GM18505 (cell line): ENCODE data around the gene ZP4.

ENCODE experiments used
- ATAC-seq: cut with Tn5 transposase; IDR thresholded peaks from one replicate; pipeline ENCODE4 v1.9.1; 2021; ENCODE audit not compliant: unreplicated experiment
- POLR2A ChIP-seq: IDR thresholded peaks from 4 replicates; pipeline ENCODE4 v1.6.1; 2011; ENCODE audit warnings: borderline replicate concordance; ENCODE audit not compliant: insufficient read depth, insufficient read length; ENCODE audit errors: extremely low read depth

The ZP4 gene

DNA sequence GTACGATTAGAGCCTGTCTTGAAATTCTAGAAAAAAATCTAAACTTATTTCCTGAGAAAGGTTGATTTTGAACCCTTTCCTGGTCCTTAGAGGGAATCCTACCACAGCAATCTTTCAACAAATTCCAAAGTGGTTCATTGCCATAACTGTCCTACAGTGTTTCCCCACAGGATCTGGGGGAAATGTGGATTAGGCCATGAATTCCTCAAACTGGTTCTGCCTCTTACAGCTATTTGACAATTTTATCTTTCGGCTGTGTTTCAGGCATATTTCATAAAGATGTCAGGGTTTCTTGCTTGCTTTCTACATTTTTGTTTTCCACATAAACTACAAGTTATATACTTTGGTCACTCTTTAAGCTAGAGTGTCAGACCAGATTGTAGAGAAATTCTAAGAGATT is 544 bp upstream of the ZP4 start:
- ATAC-seq: no peak

DNA sequence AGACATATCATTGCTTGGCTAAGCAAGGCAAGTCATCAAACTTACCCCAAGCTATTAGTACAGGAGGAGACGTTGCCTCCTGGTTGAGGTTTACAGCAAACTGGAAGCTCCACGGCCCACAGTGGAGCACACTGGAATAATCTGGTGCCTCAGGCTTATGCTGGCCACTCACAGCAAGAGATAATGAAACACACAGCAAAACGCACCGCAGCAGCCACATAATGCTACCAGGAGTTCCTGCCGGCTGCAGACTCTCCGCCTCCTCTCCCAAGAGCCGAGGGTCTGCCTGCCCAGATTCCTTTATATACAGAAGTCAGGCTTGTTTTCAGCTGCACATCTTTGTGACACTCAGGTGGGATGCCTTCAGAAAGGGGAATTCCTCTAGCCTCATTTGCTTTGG is 306 bp downstream of the ZP4 start:
- ATAC-seq: no peak
- TF ChIP-seq POLR2A: no peak

More for the DNA sequence above, 544 bp upstream of the ZP4 start:
- no peak for TF ChIP-seq POLR2A

DNA sequence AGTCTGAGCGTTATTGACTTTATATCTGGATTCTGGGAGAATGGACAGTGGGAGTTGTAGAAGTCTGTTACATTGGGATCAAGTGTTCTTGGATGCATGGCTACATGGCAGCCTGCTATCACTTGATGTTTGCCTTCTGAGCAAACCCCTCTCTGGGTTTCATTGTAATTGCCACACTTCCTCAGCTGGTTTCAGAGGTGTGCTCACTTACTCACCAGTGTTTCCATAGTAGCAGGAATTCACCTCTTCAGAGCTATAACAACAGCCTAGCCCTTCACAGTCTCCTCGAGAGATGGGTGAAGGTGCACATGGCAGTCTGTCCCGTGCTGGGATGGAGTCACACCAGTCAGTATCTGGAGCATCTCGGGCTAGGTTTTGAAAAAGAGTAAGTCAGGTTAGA is 2.6 kb downstream of the ZP4 start:
- no peak for ATAC-seq
- no peak for TF ChIP-seq POLR2A

DNA sequence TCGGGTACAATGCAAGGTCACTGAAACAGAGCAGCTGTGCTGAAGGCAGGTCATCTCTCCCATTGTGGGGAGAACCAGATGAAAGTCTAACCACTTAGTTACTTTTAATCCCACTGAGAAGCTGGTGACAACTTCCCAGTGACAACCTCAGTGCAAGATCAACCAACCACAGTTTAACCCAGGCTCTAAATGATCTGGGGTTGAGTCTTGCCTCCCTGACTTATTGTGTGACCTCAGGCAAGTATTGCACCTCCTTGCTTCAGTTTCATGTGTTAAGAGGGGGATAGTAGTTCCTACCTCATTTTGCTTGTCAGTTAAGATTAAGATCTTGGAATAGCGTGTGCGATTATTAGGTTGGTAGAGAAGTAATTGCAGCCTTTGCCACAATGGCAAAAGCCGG is 3.2 kb downstream of the ZP4 start:
- TF ChIP-seq POLR2A: no peak
- no peak for ATAC-seq

DNA sequence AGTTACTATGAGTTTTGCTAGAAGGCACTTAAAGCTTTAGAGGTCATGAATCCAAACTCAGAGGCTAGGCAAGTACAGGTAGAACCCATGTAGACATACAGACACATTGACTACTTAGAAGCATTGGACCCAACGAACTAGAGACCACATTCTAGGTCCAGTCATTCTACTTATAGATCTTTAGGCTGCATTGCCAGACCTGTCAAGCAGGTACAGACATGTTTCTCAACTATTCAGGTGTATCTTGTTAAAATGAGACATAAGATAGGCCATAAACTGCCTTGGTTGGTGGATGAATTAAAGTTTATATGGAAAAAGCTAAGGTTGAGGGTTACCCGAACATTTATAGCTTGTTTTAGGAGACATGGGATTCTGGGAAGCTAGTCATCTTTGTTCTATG is 6.5 kb downstream of the ZP4 start:
- no peak for TF ChIP-seq POLR2A
- ATAC-seq: no peak

DNA sequence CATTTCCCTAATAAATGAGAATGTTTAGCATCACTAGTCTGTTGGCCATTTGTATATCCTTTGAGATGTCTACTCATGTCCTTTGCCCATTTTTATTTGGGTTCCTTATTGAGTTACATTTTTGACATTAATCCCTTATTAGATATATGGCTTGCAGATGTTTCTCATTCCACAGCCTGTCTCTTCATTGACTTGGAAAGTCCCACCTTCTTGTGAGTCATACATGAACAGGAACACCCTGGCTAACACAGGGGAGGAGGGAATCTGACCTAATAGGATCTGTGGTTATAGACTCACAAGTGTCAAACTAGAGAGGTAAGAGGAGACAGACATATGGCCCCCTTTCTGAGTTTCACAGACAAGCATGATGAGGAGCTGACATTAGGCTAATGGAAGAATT is 11.5 kb downstream of the ZP4 start:
- no peak for TF ChIP-seq POLR2A
- ATAC-seq: no peak

DNA sequence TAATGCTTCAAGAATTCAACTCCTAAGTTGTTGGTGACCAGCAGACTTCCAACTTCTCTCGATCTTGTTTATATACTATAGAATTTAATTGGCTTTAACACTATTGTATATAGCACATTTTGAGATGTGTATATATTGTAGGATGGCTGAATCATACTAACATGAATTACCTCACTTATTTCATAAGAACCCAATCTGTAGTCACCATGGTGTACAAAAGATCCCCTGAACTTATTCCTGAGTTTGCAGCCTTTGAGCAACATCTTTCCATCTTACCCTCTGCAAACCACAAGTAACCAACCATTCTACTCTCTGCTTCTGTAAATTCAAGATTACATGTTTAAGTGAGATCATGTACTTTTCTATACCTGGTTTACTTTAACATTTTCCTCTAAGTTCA is 12.3 kb downstream of the ZP4 start:
- ATAC-seq: no peak
- no peak for TF ChIP-seq POLR2A

DNA sequence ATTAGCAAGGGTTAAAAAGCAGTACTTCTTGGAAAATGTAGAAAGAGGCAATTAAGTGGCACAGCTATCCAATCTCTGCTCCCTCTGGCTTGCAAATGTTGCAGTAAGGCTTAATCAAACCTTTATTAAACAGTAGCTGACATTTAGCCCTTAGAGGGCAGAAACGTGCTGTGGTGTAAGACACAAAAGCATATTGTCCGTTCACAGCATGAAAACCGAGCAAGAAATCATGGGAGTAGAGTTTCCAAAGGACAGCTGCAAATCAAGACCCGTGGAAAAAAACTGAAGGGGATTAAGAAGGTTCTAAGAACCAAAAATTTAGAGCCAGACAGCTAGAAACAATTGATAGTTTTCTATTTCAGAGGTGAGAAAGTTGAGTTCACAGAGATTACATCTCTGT is 13.1 kb downstream of the ZP4 start:
- no peak for TF ChIP-seq POLR2A
- no peak for ATAC-seq

DNA sequence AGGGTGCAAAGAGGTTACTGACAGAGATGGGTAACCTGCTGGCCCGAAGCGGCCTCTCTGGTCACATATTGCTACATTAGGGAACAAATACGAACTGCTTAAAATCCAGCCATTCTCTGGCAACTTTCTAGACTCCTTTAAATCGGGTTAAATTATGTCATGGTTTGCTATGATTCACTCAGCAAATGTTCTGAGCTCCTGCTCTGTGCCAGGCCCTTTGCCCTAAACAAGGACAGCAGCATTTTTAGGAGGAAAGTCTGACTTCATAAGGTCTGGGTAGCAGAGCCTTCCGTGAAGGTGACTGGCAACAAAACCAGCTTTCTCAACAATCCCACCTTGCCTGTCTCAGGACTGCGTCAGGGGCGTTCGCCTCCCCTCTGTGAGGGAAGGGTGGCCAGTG is 15.4 kb downstream of the ZP4 start:
- ATAC-seq: no peak
- no peak for TF ChIP-seq POLR2A

DNA sequence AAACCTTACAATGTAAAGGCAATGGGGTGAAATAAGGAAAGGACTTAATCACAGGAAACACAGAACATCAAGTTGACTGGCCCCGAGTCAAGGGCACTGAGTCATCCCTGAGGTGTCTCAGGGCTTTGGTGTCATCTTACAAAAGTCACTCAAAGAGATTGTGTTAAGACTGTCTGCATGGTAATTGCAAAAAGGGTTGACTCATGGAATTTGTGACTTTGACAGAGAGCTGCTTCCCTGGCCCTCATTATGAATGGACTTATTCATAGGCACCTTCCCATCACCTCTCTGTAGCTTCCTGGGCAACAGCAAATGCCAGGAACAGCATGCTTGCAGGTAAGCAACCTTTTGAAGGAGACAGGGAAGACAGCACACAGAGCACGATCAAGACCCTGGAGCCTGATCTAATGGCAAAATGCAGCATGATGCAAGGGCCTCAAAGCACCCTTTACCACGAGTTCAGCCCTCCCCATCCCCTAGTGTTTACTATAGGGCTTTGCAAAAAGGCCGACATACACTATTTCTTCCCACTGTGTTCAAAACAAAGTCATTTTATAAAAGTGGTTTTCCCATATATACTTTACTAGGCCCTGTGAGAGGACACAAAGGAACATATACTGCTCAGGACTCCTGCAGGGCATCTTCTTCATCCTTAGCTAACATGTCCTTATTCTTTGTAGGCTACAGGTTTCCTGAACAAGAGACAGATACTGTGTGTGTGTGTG is 17.1 kb downstream of the ZP4 start:
- TF ChIP-seq POLR2A: no peak
- no peak for ATAC-seq

DNA sequence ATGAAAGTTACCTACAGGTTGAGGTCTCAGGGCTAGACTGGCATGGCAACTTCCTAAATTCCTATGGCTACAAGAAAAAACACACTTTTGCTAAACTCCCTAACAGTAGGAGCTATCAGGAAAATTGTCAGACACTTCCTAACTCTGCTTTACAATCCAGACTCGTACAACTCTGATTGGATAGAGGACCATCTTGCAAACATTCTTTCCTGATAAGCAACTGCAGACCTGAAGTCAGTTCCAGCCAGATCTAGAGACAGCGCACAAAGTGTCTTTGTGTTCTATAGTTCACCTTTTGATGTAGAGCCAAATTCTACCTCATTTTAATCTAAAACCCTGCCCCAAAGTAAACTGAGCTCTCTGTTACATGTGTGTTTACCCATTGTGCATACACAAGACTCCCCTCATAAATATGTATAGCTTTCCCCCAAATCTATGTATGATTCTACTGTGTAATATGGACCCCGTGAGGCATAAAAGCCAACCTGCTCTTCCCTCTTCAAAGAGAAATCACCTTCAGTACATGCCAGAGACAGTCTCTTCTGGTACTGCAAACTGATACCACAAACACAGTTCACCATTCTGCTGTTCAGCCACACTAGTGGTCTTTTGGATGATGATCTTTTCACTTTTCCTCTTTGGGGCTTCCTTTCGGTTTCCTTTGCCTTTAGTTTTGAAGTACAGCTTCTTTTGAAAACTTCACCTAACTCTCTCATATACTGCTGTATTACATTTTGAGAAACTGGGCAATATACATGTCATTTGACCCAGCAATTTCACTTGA is 21.7 kb downstream of the ZP4 start:
- ATAC-seq: no peak
- TF ChIP-seq POLR2A: no peak

DNA sequence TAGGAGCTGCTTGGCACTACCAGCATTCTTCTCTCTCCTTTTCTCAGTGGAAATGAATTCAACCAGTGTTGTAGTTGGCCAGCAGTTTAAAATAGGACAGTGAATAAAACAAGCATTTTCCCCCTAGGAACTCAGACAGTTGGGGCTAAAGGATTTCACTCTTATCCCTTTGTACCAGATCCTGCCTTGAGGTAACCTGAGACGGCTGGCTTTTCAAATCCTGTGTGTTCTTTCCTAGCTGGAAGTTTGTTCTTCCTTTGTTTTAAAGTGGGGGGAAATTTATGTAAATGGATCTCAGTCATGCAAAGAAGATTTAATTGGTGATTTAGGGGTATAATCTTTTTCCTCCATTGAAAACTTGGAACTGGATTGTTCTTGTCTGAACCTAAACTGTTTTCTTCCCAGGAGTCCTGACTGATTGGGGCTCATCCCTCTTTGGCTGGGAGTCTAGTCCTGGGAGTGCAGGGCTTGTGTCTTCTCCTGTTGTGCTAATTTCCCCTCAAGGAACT is 23.3 kb downstream of the ZP4 start:
- ATAC-seq: no peak

DNA sequence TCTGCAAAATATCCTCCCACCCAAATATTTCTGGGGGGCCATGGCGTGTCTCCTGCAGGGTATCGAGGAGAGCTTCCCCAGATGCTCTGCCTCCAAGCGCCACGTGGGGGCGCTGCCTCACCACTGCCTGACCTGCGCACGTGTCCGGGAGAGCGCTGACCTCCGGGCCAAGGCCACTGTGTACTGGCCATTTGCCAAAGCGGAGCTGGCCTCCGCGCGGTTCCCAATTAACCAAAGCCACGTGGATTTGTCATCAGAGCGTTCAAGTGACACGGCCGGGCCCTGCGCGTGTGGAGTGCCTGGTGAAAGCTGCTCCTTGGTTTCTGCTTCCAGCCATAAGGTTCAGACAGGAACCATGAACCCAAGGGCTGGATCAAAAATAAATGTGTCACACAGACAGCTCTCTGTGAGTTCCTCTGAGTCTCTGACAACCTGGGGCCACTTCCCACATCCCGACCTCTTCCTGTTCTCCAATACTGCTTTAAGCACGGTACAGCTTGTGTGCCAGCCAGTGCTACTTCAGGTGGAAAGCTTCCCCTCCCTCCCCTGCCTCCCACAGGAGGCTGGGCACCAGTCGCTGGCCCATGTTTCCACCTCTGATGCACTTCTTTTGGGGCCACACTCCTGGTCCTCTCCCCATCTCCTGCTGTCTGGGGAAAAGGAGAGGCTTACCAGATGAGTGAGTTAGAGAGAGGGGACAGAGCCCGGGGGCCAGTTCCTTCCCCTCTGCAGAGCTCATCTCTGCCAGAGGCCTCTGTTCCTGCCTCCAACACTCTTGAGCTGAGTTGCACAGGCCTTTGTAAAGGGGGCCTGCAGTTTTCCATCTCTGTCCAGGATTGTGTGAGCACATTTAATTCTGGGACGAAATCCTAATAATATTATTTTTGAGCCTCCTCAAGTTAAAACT is 26.1 kb downstream of the ZP4 start:
- ATAC-seq: peak; percentile 81

More for the DNA sequence above, 23.3 kb downstream of the ZP4 start:
- no peak for TF ChIP-seq POLR2A

More for the DNA sequence above, 26.1 kb downstream of the ZP4 start:
- no peak for TF ChIP-seq POLR2A
